GM10266 (cell line): ENCODE results near the gene SERHL2.
A peak's percentile ranks its signal among the peaks of the same experiment; 100 is the strongest.
"Not testable (repeated sequence)": the region's sequence is repeated elsewhere in the genome, so short reads cannot be mapped to it uniquely, and the experiment has no call there.

Source experiments
- DNase-seq: peaks from one replicate; pipeline ENCODE4 v3.0.0; 2012; ENCODE audit errors: extremely low spot score
- CTCF ChIP-seq: IDR thresholded peaks from 2 replicates; pipeline ENCODE4 v1.5.1; 2012; ENCODE audit warnings: mild to moderate bottlenecking, low read depth; ENCODE audit not compliant: control insufficient read depth, insufficient read depth; ENCODE audit errors: missing control alignments

SERHL2 gene

GRCh38 chr22:42610186-42610585, 56.4 kb downstream of the SERHL2 start:
- DNase-seq, result no peak
- TF ChIP-seq CTCF, result no peak

GRCh38 chr22:42611051-42611450, 57.3 kb downstream of the SERHL2 start:
- TF ChIP-seq CTCF, result no peak
- DNase-seq, result no peak

- DNase-seq, result no peak
These were observed 58.6 kb downstream of the SERHL2 start for GRCh38 chr22:42612336-42612735.

GRCh38 chr22:42613872-42614301, 60.1 kb downstream of the SERHL2 start:
- TF ChIP-seq CTCF, result no peak
- no peak for DNase-seq

More at GRCh38 chr22:42612336-42612735, 58.6 kb downstream of the SERHL2 start:
- no peak for TF ChIP-seq CTCF

- peak; percentile 99 for DNase-seq
- TF ChIP-seq CTCF, result peak; percentile 33
These were observed 60.7 kb downstream of the SERHL2 start, which contains the start of gene POLDIP3 for GRCh38 chr22:42614312-42615091. TSS of gene POLDIP3 (minus strand) at chr22:42614883. CDS start at chr22:42614857, 26 bp downstream.

GRCh38 chr22:42615092-42615859, 61.5 kb downstream of the SERHL2 start:
- DNase-seq, result peak; percentile 93
- no peak for TF ChIP-seq CTCF

GRCh38 chr22:42615860-42616175, 62.1 kb downstream of the SERHL2 start:
- not testable (repeated sequence) for DNase-seq
